GM21619 (cell line): Measurements from ENCODE around the gene YARS2.

Experiments used
- ATAC-seq: cut with Tn5 transposase; IDR thresholded peaks from one replicate; pipeline ENCODE4 v1.9.1; 2021; ENCODE audit not compliant: unreplicated experiment

The YARS2 gene

DNA sequence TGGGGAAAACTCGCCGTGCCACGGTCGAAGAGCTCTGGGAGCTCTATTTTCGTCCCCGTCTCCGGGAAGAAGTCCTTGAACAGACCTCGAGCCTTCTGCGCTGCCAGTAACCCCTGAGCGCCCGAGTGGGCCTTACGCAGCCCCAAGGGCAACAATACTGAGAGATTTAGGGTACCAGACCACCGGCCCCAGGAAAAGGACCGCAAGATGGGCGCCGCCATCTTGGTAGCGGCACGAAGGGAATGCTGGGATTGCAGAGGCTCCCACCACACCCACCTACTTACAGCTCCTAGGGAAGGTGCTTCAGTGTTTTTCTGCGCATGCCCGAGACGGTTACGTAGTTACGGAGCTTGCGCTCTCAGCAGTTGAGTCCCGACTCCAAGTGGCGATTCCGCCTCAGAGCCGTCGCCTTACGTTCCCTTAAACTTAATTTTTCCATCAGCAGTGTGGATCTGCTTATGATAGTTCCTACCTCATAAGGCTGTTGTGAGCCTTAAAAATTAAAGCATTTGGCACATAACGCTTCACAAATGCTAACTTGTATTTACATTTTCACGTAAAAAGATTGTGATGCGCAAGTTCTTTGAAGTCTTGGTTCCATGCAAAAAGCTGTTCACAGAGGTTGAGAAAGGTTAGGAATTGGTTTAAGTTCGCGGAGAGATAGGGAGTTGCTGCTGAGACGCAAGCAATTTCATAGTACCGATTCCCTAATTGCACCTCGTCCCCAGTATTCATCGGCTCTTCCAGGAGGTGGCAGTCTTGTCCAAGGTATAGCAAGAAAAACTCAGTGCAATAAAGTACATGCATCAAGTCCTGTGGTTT lies at the start of gene YARS2:
Gene YARS2 (minus strand): TSS at position 244 of the 822 bp plus-strand sequence. CDS start 23 bp downstream, at position 221.
- ATAC-seq, result peak; percentile 88

DNA sequence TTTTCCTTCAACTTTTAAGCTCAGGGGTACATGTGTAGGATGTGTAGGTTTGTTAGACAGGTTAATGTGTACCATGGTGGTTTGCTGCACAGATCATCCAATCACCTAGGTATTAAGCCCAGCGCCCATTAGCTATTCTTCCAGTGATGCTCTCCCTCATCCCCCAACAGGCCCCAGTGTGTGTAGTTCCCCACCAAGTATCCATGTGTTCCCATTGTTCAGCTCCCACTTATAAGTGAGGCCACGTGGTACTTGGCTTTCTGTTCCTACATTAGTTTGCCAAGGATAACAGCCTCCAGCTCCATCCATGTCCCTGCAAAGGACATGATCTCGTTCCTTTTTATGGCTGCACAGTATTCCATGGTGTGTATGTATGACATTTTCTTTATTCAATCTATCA lies 48.6 kb upstream of the YARS2 start:
- ATAC-seq, result no peak

GRCh38 chr12:32801269-32801980 lies 45.7 kb upstream of the YARS2 start:
- ATAC-seq, result no peak

GRCh38 chr12:32794281-32794680 lies 38.6 kb upstream of the YARS2 start:
- ATAC-seq, result no peak

DNA sequence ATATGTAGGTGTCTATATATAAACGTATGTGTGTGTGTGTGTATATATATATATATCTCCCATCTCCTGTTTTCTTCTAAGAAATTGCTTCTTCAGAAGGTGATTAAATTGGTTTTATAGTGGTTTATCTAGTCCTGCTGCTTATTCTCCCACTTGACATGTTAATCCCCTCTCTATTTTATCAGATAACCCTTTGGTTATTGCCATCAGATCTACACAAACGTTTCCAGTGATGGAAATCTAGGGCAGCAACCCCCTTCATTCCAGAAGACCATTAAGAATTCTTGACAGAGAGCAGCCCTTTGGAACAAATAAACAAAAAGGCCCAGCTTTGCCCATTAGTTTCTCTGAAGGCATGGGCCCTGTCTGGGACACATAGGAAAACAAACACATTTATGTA lies 34.2 kb upstream of the YARS2 start:
- ATAC-seq, result no peak

GRCh38 chr12:32789446-32789845 lies 33.7 kb upstream of the YARS2 start:
- no peak for ATAC-seq

GRCh38 chr12:32788405-32788804 lies 32.7 kb upstream of the YARS2 start:
- no peak for ATAC-seq

DNA sequence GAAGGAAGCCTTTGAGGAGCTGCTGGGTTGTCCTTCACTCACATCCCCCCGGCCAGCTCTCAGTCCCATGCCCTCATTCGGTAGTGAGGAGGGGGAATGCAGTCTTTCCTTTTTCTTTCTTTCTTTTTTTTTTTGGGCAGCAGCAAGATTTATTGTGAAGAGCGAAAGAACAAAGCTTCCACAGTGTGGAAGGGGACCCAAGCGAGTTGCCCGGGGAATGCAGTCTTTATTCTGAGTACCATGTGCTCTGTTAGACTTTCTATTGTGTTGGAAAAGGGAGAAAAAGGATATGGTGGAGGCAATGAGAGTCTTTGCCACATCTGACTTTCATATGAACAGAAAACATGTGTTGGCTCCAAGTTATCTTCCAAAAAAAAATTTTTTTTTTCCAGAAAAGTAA lies 29.9 kb upstream of the YARS2 start:
- no peak for ATAC-seq

GRCh38 chr12:32783029-32783428 lies 27.3 kb upstream of the YARS2 start:
- ATAC-seq, result no peak

DNA sequence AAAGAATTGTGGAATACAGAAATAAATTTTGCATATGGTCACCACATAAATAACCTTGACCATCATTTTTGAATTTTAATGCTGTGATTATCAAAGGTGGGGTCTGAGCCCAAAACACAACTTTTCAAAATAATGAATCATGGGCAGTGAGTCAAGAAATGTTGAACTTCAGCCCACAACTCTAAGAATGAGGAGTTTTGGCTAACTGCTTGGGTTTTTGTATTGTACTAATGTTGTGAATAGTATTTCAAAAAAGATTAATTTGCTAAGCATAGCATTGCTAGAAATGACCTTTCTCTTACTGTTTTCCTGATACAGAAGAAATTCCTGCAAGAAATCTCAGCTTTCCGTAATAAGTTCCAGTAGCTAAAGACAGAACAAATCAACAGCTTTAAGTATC lies 24.4 kb upstream of the YARS2 start:
- ATAC-seq, result no peak

- ATAC-seq, result no peak
Observed at GRCh38 chr12:32777691-32778175, 22.0 kb upstream of the YARS2 start.

DNA sequence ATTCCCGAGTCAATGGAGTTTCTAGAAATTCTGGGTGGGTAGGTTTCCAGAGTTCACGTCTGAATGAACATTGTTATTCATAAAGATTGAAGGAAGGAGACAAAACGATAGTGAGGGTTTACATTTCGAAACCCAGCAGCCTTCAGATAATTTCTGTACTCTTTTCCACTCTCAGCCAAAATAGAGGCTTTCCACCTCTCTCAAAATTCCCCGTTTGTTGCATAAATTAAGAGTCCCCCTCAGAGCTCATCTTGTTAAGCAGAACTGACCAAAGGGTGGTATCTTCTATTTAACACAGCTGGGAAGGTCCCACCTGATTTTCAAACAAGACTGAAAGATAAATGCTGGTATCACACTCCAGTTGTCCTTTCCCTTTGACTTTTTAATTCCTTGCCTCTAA lies 21.5 kb upstream of the YARS2 start:
- peak; percentile 71 for ATAC-seq

DNA sequence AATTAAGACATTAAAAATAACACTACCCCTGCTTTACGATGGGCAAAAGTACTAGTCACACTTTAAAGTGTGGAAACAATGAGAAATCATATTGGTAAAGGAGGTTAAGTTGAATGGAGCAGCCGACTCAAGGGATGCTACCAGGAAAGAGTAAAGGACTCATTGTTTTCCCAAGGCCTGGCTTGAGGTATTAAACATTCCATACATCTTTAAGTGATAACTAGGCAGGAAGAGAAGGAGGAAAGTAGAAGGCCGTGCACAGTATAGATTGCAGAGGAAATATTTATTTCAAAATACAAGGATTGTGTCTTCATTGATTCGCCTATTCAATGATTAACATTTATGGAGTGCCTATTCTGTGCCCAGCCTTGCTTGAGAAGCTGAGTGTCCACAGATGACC lies 20.6 kb upstream of the YARS2 start:
- no peak for ATAC-seq

DNA sequence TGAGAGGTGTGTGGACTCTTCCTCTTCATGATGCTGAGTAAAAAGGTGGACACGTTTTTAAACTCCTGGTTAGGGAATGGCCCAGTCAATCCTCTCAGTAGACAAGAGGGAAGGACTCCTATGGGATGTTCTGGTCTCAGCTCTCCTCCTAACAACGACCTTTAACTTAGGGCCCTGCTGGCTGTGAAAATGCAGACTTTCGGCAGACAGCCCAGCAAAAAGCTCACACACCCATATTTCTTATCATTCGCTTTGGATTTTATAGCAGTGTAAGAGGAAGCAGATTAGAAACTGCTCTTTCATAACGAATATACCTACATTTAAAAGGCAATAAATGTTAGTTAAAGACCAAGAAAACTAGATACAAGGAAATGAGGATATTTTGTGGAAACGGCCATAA lies 18.0 kb upstream of the YARS2 start:
- ATAC-seq, result no peak

DNA sequence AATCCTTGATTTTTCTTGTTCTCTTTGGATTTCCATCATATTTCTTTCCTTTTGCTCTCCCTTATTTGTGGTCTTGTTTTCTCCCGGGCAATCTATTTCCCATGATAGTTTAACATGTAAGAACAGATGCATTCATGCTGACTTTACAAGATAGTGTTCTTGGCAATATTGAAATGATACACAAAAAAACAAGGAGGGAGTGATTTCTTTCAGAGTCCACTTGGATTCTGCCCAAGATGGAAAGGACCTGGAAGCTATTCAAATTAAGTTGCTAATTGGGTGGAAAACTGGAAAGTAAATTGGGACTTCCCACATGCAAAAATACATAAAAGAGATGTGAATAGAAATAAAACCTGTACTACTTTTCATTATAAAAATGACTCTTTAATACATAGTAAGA lies 14.4 kb upstream of the YARS2 start:
- ATAC-seq, result no peak

DNA sequence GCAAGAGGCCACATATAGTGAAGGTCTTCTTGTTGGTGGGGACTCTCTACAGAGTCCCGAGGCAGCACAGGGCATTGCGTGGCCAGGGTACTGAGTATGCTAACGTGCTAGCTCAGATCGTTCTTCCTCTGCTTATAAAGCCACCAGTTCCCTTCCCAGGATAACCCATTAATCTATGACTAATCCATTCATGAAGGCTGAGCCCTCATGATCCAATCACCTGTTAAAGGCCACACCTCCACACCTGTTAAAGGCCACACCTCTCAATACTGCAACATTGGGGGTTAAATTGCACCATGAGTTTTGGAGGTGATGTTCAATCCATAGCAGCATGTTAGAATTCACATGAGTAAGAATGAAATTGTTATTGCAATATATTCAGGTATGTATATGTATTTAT lies 12.8 kb upstream of the YARS2 start:
- no peak for ATAC-seq

DNA sequence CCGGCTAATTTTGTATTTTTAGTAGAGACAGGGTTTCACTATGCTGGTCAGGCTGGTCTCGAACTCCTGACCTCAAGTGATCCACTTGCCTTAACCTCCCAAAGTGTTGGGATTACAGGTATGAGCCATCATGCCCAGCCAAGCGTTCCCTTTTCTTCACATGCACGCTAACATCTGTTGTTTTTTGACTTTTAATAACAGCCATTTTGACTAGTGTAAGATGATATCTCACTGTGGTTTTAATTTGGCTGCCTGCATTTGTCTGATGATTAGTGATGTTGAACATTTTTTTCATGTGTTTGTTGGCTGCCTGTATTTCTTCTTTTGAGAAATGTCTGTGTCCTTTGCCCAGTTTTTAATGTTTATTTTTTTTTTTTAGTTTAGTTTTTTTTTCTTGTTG lies 10.2 kb upstream of the YARS2 start:
- ATAC-seq, result no peak

- ATAC-seq, result no peak
Observed at GRCh38 chr12:32761716-32762115, 6.0 kb upstream of the YARS2 start.

DNA sequence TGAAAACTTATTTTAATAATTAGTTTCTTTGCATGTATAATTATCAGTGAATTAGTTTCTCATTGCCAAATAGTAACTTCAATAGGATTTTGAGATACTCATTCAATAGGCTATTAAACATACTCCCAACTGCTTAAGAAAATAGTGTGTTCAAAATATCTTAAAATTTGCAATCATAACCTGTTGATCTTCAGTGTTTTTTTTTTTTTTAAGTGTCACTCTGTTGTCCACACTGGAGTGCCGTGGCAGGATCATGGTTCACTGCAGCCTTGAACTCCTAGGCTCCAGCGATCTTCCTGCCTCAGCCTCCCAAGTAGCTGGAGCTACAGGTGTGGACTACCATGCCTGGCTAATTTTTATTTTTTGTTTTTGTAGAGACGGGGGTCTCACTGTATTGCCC lies 1.5 kb upstream of the YARS2 start:
- ATAC-seq, result no peak

DNA sequence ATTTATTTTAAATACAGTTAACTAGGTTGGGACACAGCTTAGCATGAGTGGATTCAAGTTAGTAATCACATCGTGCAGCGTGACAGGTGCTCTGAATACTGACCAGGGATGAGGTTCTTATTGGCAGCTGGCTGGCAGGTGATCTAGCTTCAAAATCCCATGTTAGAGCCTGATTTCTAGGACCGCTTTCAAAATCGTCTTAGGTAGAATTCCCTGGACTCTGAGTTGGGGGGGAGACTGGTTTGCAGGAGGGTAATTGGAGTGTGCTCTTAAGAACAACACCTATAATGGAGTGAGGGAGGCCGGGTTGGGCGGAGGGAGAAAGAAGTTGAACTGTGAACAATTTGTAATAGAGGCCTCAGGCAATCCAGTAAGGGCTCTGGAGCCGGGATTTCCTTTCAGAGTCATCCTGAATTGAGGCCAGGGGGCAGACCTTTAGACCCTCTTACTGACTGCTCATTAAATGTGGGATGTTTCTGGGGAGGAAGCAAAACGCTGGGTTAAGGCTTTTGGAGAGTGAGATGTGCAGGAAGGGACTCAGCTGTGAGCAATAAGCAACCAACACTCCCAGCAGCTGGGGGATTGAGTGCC lies 874 bp upstream of the YARS2 start:
- ATAC-seq, result no peak

GRCh38 chr12:32755051-32755653 lies 545 bp downstream of the YARS2 start:
- peak; percentile 67 for ATAC-seq

DNA sequence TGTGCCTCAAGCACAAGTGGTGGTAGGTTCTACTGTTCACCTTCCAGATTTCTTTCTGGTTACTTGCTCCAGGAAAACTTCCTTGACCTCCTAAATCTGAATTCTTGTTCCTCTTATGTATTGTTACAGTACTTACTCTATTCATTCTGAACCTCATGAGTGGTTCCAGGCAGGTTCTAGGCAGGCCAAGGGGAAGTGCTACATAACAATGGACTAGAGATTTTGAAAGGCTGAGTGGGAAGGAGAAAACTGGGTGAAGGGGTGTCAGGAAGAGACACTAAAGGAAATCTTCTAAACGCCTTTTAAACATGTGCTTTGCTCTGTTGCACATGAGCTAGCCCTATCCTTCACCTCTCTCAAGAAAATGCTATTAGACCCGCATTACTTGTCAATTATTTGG lies 1.6 kb downstream of the YARS2 start:
- no peak for ATAC-seq
